Breast epithelium (tissue), 4 donors: Measurements from ENCODE around the gene PHF19. TPM values are rescaled to one million over a fixed set of nuclear protein-coding genes. Genes with fewer than 3 reads are reported as not detected.

Source experiments
- DNase-seq, 2 donors: peaks; one replicate each; pipeline ENCODE4 v3.0.0-alpha.2; 2019; ENCODE audit warnings: low spot score in 2 of 2
- H3K27ac ChIP-seq, 2 donors: fragments of 200-600 bp; sonication (generic) in 1 of 2; one replicate each; pipeline ENCODE4 v1.5.1; 2016 to 2019; ENCODE audit warnings: mild to moderate bottlenecking in 1 of 2
- H3K27me3 ChIP-seq, 2 donors: fragments of 200-600 bp; sonication (generic) in 1 of 2; one replicate each; pipeline versions ENCODE4 v1.5.1 to v1.6.0; 2017 to 2019; ENCODE audit warnings: control low read depth in 1 of 2, mild to moderate bottlenecking in 1 of 2
- H3K36me3 ChIP-seq: fragments of 200-600 bp; one replicate; pipeline ENCODE4 v1.5.1; 2019
- H3K4me1 ChIP-seq, 2 donors: fragments of 200-600 bp; sonication (generic); one replicate each; pipeline ENCODE4 v1.5.1; 2016 to 2019; ENCODE audit warnings: control low read depth in 1 of 2
- H3K4me3 ChIP-seq, 3 donors: fragments of 200-600 bp; sonication (generic); 1 replicate in 2 of 3; 2 replicates in 1 of 3; pipeline ENCODE4 v1.5.1; 2016 to 2019; ENCODE audit warnings: mild to moderate bottlenecking in 3 of 3, moderate library complexity in 2 of 3
- H3K9me3 ChIP-seq, 2 donors: fragments of 200-600 bp; sonication (generic) in 1 of 2; one replicate each; pipeline ENCODE4 v1.5.1; 2016 to 2019; ENCODE audit warnings: control low read depth in 1 of 2
- CTCF ChIP-seq, 3 donors: fragments of 450-650 bp; IDR thresholded peaks; one replicate each; pipeline ENCODE4 v1.5.1; 2016 to 2017; ENCODE audit warnings: antibody characterized with exemption in 3 of 3, mild to moderate bottlenecking in 3 of 3, moderate library complexity in 3 of 3
- POLR2A ChIP-seq: fragments of 450-650 bp; IDR thresholded peaks from one replicate; pipeline ENCODE4 v1.6.1; 2016; ENCODE audit warnings: antibody characterized with exemption, mild to moderate bottlenecking, moderate library complexity
- POLR2AphosphoS5 ChIP-seq, 3 donors: sonication (generic); formaldehyde crosslinking; IDR thresholded peaks; one replicate each; pipeline ENCODE4 v1.6.1; 2017; ENCODE audit warnings: antibody characterized with exemption in 3 of 3
- intact Hi-C: fragments of 100-400 bp; cut with DNase I; formaldehyde crosslinking; loops from one replicate; pipeline ENCODE4 v1.15.1; 2023; ENCODE audit warnings: low total_unique reads
- total RNA-seq, 3 donors: library from RNA; depleted of rRNA; stranded (reverse); fragments of >200 nt; gene quantifications; one replicate each; pipeline ENCODE4 v1.1.0, GENCODE V29; 2016

PHF19 gene
- total RNA-seq, 3 donors from 2014 or later = 16.5 to 33.1 (median 19.0) TPM

GRCh38 chr9:120857902-120858301 is 19.1 kb downstream of the PHF19 start:
- no peak for DNase-seq
- Histone ChIP-seq H3K27me3 (no peaks in the 10 kb centered on the region), H3K36me3 (no peaks in the 10 kb centered on the region), H3K9me3 (no peaks in the 10 kb centered on the region), H3K4me1 (no peaks in the 10 kb centered on the region), H3K27ac (no peak overlapping the region), H3K4me3 (no peak overlapping the region)
- TF ChIP-seq CTCF (IDR thresholded peaks at IDR 0.05) = no peak
- no peak for TF ChIP-seq POLR2A
- no peak for TF ChIP-seq POLR2AphosphoS5 (IDR thresholded peaks at IDR 0.05)
- intact Hi-C loops = no loop called here

GRCh38 chr9:120857481-120857880 is 19.5 kb downstream of the PHF19 start:
- Histone ChIP-seq H3K9me3 (no peaks in the 10 kb centered on the region), H3K27me3 (no peaks in the 10 kb centered on the region), H3K4me3 (no peak overlapping the region), H3K27ac (peak overlapping the region in 1 of 2 donors; percentile 13), H3K4me1 (no peaks in the 10 kb centered on the region), H3K36me3 (no peaks in the 10 kb centered on the region)
- intact Hi-C loops = no loop called here
- no peak for TF ChIP-seq POLR2A
- TF ChIP-seq CTCF (IDR thresholded peaks at IDR 0.05) = no peak
- DNase-seq = no peak

GRCh38 chr9:120856700-120857099 is 20.3 kb downstream of the PHF19 start:
- Histone ChIP-seq H3K27ac (no peak overlapping the region), H3K4me3 (no peak overlapping the region), H3K9me3 (no peaks in the 10 kb centered on the region), H3K4me1 (no peaks in the 10 kb centered on the region), H3K27me3 (no peaks in the 10 kb centered on the region), H3K36me3 (no peaks in the 10 kb centered on the region)
- intact Hi-C loops = no loop called here
- DNase-seq = peak; percentile 55 to 79
- TF ChIP-seq CTCF (IDR thresholded peaks at IDR 0.05) = no peak
- TF ChIP-seq POLR2AphosphoS5 (IDR thresholded peaks at IDR 0.05) = no peak
- no peak for TF ChIP-seq POLR2A

GRCh38 chr9:120855827-120856670 is 20.9 kb downstream of the PHF19 start:
- no peak for TF ChIP-seq POLR2AphosphoS5 (IDR thresholded peaks at IDR 0.05)
- TF ChIP-seq POLR2A = no peak
- no peak for TF ChIP-seq CTCF (IDR thresholded peaks at IDR 0.05)
- Histone ChIP-seq H3K4me3 (no peak overlapping the region), H3K27ac (no peak overlapping the region), H3K4me1 (no peaks in the 10 kb centered on the region), H3K9me3 (no peaks in the 10 kb centered on the region), H3K27me3 (no peaks in the 10 kb centered on the region), H3K36me3 (no peaks in the 10 kb centered on the region)
- DNase-seq = no peak
- intact Hi-C loops = no loop called here

GRCh38 chr9:120854596-120855327 is 22.2 kb downstream of the PHF19 start:
- H3K27ac ChIP-seq = no peak overlapping the region
- H3K9me3 ChIP-seq = no peaks in the 10 kb centered on the region
- TF ChIP-seq POLR2A = no peak
- no peak for TF ChIP-seq CTCF (IDR thresholded peaks at IDR 0.05)
- TF ChIP-seq POLR2AphosphoS5 (IDR thresholded peaks at IDR 0.05) = no peak
- no peaks in the 10 kb centered on the region for H3K4me1 ChIP-seq
- H3K36me3 ChIP-seq = no peaks in the 10 kb centered on the region
- H3K27me3 ChIP-seq = no peaks in the 10 kb centered on the region
- DNase-seq = no peak
- intact Hi-C loops = no loop called here
- H3K4me3 ChIP-seq = no peak overlapping the region
